DND-41 (cell line): ENCODE data around the gene HTR3D.

Experiments used
- CTCF ChIP-seq: IDR thresholded peaks from 2 replicates; pipeline ENCODE4 v1.5.1; 2012; ENCODE audit warnings: borderline replicate concordance, low read length, moderate library complexity, mild to moderate bottlenecking; ENCODE audit not compliant: poor library complexity, severe bottlenecking; ENCODE audit errors: extremely low read depth
- EZH2 ChIP-seq: IDR thresholded peaks from 3 replicates; pipeline ENCODE4 v1.6.1; 2012; ENCODE audit warnings: borderline replicate concordance, low read depth, mild to moderate bottlenecking, moderate library complexity, low read length, inconsistent platforms; ENCODE audit not compliant: severe bottlenecking

- TF ChIP-seq CTCF (no peak), EZH2 (no peak)
These were observed 11.1 kb downstream of the HTR3D start for GRCh38 chr3:184042617-184043016.
